ENCODE results near the gene NIP7.
"Not testable (repeated sequence)": the region's sequence is repeated elsewhere in the genome, so short reads cannot be mapped to it uniquely, and the experiment has no call there.

Gene NIP7

DNA sequence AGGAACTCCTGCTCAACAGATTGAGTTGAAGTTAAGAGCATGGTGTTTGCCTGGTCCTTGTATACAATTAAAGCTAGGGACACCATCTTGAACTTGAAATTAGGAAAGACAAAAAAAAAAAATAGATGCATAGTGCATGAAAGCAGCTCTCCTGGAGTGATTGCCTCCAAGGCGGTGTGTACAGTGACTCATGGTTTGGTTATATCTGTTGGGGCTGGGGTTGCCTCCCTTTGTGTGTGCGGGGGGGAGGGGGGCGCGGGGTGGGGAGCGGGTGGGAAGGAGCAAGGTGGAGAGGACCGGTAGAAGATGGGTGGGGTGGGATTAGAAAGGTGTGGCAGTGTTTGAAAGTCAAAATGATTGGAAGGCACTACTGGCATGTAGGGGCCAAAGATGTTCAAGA is 8.7 kb downstream of the NIP7 start:
- DNase-seq, result no peak

DNA sequence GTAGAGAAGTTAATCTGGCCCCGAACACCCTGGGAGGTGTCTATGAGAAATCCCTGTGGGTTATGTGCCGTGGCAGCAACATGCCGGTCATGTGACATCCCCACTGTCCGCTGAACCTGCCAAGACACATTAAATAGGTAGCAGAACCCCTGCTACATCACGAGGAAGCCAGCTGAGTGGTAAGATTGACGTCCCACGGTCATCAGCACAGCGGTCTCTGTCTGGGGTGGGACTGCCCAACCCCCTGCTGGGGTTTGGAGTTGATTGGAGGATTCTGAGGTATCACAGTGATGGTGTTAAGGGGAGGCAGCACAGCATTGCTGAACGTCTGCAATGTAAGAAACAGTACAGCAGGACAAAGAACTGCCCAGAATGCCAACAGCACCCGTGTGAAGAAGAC is 10.0 kb downstream of the NIP7 start:
- DNase-seq, result no peak

DNA sequence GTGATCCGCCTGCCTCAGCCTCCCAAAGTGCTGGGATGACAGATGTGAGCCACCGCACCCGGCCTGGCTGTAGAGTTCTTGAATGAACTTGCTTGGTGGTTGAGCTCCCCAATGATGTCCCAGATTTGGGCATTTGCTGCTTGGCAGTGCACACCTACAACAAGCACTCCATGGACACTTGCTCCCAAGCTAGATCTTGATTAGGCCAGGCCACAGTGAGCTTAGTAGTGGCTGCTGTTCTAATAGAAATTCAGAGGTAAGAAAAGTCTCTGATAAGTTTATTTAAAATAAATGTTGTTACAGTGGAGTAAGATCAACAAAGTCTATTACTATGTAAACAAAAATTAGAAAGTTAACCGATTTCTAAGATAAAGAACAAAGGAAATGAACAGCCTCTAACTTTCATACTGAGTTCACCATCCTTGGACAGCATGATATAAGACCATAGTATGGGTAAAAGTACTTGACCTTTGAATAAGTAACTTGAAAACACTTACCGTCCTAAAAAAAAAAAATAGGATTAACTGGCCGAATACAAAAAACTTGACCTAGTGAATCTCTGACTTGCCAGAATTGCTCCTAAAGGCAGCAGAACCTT is 11.1 kb downstream of the NIP7 start:
- no peak for DNase-seq

DNA sequence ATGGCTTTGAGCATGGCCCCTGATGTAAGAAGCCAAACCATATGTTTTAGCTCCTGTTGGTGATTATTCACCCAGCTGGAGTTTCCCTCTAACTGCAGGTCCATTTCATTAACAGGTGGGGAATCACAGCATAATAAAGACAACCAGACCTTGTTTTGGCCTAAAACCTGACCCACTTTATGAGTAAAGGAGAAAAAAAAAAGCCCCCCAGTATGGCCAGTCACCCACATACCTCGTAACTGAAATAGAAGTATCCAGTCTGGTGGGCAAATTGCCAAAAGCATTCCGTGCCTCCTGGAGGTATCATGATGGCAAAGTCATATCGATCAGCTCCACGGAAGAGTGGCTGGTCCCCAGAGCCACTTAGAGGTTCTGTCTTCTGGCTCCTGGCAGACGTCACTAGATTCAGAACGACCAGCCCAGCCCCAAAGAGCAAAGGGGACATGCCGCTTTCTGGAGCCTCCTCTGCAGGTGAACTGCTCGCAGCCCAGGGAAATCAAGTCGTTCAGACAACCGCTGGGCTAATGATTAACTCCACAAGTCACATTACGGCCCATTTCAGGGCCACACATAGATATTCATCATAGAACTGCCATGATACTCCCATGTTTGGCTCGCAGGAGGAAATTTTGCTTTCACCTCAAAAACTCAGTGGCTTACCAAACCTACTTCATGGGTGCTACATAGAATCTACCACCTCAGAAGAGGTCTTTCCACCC is 11.9 kb downstream of the NIP7 start, which contains the start of gene TMED6:
TSS of gene TMED6 (minus strand) at position 478 of the 719 bp plus-strand sequence. CDS start at position 445, 33 bp downstream.
- no peak for DNase-seq

DNA sequence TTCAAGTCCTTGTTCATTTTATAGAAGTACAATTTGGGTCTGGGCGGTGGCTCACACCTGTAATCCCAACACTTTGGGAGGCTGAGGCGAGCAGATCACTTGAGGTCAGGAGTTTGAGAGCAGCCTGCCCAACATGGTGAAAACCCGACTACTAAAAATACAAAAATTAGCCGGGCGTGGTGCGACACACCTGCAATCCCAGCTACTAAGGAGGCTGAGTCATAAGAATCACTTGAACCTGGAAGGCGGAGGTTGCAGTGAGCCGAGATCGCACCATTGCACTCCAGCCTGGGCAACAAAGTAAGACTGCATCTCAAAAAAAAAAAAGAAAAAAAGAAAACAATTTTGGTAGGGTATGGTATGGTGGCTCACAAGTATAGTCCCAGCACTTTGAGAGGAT is 20.5 kb downstream of the NIP7 start:
- not testable (repeated sequence) for DNase-seq

DNA sequence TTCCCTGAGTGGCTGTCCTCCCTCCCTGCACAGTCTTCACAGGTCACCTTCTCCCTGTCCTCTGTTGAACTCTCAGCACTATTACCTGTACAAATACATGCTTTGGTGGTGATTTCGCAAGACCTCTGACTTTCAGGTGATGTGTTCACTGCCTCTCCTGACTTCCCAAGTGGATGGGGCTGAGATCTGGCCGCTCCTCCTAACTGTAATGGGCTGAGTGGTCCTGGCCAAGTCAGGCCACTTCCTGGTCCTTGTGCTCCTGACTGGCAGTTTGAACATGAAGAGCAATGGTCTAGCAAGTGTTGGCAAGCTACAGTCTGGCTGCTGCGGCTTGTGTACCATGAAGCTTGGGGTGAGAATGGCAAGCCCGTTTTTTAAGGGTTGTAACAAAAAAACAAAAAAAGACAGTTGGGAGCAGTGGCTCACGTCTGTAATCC is 23.7 kb downstream of the NIP7 start:
- DNase-seq, result no peak

DNA sequence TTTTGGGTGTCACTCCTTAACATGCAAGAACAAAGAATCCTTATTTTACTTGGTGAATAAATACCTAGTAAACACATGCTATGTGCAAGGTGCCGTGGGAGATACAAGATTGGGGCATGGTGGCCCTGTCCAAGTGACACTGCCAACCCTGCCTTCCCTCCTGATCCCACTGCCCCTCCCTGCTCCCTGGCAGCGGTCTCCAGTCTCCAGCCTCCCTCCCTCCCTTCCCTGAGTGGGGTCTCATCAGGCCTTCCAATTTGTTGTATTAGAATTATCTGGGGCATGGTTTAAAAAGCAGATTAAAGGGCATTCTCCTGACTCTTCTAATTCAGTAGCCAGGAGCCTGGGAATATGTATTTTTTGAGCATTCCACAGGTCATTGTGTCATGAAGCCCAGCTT is 24.5 kb downstream of the NIP7 start:
- no peak for DNase-seq

DNA sequence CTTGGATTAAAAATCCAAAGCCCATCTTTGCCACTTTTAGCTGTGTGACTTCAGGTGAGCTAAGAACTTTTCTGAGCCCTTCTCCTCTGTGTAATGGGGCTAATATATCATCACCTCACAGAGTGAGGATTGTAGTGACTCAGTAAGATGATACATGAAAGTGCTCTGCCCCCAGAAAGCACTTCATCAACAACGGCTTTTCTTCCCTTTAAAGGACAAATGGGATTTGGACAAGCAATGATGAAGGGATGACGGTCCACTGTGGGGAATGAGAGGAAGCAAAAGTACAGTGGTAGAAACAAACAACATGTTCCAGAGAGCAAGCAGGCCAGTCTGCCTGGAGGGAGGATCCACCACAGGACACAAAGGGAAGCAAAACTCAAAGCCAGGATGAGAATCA is 26.3 kb downstream of the NIP7 start:
- DNase-seq, result no peak

DNA sequence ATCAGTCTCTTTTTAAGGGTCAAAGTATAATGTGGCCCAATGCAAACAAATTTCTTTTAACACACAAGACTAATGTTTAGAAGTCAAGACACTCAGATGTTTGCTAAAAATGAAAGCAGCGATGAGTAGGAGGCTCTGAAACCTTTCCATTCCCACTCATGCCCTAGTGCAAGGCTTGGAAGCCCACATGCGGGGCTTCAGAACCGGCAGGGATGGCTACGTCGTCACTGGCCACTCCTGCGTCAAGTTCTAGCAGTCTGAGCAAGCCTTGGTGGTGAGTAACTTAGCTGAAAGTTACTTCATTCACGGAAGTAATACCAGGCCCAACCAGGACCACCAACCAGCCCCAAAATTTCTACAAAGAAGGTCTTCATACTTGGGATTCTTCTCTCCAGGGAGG is 26.9 kb downstream of the NIP7 start:
- DNase-seq, result peak; percentile 36

DNA sequence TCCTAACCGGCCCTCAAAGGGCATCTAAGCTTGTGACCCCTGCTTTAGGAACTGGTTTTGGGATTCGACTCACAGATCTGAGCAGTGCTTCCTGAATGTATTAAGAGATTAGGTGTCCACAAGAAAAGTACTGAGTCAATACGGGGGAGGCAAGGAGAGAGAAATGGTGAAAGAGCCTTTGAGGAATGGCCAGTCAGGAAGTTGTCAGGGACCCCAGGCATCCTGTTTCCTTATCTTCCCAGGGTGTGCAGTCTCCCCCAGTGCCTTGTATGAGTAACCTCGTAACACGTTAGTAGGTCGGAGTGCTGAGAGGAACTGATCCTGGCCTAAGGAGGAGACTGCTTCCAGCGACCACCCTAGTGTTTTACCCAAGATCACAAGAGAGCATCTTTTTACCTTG is 28.4 kb downstream of the NIP7 start:
- DNase-seq, result no peak

DNA sequence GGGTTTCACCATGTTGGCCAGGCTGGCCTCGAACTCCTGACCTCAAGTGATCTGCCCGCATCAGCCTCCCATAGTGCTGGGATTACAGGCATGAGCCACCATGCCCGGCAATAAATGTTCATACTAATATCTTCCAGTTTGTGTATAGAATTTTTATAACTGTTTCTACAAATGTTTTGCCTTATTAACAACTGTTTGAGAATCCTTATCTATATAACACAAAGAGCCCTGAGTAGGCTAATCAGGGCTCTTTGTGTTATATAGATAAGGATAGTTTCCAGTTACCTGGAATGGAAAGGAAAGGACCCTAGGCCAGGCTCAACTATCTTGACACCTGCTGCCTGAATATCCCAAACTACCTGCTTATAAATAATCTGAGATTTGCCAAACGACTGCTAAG is 29.3 kb downstream of the NIP7 start:
- no peak for DNase-seq

DNA sequence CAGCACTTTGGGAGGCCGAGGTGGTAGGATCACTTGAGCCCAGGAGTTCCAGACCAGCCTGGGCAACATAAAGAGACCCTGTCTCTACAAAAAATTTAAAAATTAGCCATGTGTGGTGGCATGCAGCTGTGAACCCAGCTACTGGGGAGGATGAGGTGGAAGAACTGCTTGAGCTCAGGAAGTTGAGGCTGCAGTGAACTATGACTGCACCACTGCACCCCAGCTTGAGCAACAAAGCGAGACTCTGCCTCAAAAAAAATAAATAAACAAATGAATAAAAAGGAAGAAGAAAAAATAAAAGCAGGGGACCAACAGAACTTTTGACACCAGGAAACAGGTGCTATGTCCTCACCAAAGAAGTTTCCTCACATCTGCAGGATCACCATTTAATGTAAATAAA is 32.0 kb downstream of the NIP7 start:
- no peak for DNase-seq

DNA sequence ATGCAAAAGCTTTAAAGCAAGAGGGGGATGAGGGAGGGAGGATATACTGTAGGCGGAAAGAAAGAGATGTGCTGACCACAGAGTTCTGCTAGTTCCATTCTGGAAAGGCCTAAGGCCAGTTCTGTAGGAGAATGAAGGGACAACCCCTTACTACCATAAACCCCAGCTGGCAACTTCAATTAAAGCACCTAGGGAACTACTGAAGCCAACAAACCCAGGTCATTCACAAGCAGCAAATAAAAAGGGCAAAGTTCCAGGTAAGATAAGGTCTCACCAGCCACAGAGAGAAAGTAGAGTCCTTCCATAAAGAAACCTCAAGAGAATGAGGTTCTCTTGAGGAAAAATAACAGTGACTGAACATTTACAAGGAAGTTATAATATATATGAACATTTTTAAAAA is 33.4 kb downstream of the NIP7 start:
- DNase-seq, result no peak

DNA sequence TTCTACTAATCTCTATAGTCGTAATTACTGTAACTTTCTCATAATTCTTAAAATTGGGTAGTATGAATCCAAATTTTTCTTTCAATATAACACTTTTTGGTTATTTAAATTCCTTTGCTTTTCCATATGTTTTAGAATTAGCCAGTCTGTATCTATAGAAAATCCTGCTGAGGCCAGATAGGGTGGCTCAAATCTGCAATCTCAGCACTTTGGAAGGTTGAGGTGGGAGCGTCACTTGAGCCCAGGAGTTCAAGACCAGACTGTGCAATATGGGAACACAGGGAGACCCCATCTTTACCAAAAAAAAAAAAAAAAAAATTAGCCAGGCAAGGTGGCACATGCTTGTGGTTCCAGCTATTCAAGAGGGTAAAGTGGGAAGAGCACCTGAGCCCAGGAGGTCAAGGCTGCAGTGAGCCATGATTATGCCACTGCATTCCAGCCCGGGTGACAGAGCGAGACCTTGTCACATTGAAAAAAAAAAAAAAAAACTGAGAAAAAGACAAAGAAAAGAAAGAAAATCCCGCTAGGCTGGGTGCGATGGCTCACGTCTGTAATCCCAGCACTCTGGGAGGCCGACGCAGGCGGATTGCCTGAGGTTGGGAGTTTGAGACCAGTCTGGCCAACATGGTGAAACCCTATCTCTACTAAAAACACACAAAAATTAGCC is 37.0 kb downstream of the NIP7 start:
- no peak for DNase-seq

DNA sequence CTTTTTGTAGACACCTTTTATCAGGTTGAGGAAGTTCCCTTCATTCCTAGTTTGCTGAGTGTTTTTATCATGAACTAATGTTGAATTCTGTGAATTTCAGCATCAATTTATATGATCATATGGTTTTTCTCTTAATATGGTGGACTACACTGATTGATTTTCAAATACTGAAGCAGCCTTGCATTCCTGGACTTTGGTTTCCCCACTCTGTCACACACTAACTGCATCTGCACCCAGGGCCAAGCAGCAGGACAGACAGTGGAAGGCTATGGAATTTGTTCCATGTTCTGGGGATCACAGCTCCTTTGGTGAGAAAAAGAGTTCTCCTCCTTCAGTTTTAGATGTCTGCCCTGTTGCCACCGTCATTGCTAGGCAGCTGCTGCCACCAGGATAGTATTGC is 38.5 kb downstream of the NIP7 start:
- no peak for DNase-seq

DNA sequence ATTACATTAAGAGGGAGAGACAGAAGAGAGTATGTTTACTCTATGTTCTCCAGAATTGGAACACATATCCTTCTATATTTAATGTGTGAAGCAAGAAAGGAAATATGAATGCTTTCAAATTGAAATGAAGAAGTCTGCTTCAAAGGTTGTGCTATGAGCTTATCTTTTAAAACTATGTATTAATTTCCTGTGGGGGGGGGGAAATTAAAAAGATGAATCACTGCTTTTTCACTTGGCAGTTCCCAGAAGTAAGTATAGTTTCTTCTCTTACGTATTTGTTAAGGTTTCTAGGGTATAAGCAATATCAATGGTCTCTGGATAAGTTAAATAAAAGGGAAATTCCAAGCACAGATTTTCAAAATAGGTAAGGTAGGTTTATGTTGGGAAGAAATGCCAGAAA is 39.2 kb downstream of the NIP7 start:
- DNase-seq, result no peak

DNA sequence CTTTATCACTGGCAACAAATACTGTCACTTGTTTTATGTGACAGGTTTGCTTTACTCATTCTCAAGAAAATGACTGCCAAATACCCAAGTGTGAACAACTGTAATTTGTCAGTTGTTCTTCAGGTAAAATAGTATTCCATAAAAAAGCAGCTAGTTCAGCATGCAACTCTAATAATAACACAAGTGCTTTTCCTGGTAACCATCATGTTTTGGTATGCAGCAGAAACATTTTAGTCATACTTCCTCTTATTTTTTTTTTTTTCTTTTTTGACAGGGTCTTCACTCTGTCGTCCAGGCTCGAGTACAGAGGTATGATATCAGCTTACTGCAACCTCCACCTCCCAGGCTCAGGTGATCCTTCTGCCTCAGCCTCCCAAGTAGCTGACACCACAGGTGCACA is 41.7 kb downstream of the NIP7 start:
- no peak for DNase-seq

DNA sequence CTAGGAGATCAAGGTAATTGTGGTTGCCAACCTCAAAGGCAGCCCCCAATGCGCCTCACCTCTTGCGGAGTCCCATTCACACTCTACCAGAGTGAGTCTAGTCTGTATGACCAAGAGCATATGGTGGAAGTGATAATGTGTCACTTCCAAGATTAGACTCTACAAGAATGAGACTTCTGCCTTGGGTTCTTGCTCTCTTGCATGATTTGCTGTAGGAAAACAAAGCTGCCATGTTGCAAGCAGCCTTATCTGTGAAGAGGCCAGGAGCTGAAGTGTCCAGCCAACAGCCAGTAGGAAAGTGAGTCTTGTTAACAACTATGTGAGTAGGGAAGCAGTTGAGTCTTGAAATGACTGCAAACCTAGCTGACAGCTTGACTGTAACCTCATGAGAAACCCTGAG is 42.8 kb downstream of the NIP7 start:
- no peak for DNase-seq

DNA sequence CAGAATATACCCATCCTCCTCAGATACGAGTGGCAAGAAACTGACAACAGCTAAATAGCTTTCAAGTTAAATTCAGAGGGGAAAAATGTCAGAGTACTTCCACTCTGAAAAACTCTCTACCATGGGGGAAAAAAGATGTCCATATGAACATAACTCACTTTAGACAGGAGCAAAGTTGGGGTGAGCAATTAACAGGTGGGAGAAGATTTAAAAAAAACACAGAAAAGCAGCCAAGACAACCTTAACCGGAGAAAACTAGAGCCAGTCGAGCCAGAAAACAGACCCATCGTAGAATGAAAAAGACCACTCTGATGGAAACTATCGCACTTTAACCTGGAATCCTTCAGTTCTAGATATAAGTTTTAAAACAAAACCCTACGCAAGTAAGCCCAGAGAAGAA is 45.4 kb downstream of the NIP7 start:
- DNase-seq, result no peak

DNA sequence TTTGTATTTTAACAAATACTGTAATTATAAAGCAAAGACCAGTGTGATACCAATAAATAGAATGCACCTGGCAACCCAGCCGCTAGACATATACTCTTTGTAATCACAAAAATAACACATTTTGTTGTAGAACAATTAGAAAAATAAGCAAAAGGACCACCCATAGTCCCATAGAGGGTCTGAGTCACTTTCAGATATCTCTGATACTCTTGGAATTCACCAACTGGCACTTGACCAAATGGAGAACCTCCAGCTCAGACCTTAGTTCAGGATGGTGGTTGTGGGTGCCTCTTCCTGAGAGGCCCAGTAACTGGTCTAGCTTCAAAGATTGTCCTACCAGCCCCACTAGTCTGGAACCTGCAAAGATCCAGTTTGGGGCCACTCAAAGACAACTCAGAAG is 47.0 kb downstream of the NIP7 start:
- no peak for DNase-seq

All from activated CD4-positive, alpha-beta T cell treated with anti-CD3 and anti-CD28 coated beads for 48 hours (primary cell).